Astrocyte (in vitro differentiated cells and primary cell): ENCODE measurements around the gene CDC14B.

Experiments used
- CTCF ChIP-seq: IDR thresholded peaks from 2 replicates; pipeline ENCODE4 v1.5.1; 2011; ENCODE audit warnings: low read depth, mild to moderate bottlenecking, inconsistent platforms, low read length, moderate library complexity; ENCODE audit not compliant: insufficient read depth
- EZH2 ChIP-seq: IDR thresholded peaks from 2 replicates; pipeline ENCODE4 v1.6.1; 2012; ENCODE audit warnings: mild to moderate bottlenecking, low read length, inconsistent platforms; ENCODE audit not compliant: insufficient read depth

GRCh38 chr9:96663506-96664120, 44.0 kb upstream of the CDC14B start:
- TF ChIP-seq CTCF (no peak), EZH2 (no peak)
